ENCODE results near the gene GNA15.

The GNA15 gene

DNA sequence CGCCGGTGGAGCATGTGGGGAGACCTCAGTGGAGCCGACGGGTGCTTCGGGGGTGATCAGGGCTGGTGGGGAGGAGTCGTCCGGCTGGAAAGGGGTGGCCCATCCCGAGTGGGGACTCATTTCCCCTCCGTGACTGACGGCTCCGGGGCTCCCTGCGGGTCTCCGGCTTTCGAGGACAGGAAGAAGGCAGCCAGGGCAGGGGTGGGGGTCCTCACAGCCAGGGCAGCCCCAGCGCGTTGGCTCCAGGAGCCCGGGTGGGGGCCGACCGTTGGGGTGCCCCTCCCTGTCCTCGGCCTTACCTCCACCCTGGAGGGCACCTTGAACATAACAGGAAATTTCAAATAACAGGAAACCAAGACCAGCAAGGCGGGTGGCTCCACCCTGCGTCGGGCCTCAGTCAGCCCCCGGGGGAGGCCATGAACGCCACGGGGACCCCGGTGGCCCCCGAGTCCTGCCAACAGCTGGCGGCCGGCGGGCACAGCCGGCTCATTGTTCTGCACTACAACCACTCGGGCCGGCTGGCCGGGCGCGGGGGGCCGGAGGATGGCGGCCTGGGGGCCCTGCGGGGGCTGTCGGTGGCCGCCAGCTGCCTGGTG, 42.6 kb downstream of the GNA15 start, which contains the start of gene S1PR4:
S1PR4 (plus strand) TSS at position 393 of the 596 bp plus-strand sequence; CDS start at position 417, 24 bp downstream.
- no peak within 1 kb of the TSS for H3K4me3 ChIP-seq (replicated peaks; ENCODE audit: low read depth, low read length)
- no peak for DNase-seq (ENCODE audit: extremely low read depth, low read depth)
- TF ChIP-seq, protein P1, sequence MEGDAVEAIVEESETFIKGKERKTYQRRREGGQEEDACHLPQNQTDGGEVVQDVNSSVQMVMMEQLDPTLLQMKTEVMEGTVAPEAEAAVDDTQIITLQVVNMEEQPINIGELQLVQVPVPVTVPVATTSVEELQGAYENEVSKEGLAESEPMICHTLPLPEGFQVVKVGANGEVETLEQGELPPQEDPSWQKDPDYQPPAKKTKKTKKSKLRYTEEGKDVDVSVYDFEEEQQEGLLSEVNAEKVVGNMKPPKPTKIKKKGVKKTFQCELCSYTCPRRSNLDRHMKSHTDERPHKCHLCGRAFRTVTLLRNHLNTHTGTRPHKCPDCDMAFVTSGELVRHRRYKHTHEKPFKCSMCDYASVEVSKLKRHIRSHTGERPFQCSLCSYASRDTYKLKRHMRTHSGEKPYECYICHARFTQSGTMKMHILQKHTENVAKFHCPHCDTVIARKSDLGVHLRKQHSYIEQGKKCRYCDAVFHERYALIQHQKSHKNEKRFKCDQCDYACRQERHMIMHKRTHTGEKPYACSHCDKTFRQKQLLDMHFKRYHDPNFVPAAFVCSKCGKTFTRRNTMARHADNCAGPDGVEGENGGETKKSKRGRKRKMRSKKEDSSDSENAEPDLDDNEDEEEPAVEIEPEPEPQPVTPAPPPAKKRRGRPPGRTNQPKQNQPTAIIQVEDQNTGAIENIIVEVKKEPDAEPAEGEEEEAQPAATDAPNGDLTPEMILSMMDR (IDR thresholded peaks at IDR 0.05; ENCODE audit: low read depth, low read length, missing control alignments), result no peak

DNA sequence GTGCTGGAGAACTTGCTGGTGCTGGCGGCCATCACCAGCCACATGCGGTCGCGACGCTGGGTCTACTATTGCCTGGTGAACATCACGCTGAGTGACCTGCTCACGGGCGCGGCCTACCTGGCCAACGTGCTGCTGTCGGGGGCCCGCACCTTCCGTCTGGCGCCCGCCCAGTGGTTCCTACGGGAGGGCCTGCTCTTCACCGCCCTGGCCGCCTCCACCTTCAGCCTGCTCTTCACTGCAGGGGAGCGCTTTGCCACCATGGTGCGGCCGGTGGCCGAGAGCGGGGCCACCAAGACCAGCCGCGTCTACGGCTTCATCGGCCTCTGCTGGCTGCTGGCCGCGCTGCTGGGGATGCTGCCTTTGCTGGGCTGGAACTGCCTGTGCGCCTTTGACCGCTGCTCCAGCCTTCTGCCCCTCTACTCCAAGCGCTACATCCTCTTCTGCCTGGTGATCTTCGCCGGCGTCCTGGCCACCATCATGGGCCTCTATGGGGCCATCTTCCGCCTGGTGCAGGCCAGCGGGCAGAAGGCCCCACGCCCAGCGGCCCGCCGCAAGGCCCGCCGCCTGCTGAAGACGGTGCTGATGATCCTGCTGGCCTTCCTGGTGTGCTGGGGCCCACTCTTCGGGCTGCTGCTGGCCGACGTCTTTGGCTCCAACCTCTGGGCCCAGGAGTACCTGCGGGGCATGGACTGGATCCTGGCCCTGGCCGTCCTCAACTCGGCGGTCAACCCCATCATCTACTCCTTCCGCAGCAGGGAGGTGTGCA, 43.3 kb downstream of the GNA15 start:
- DNase-seq (ENCODE audit: extremely low read depth, low read depth), result no peak
- H3K4me3 ChIP-seq (replicated peaks; ENCODE audit: low read depth, low read length), result no peak overlapping the region
- TF ChIP-seq, protein P1 (IDR thresholded peaks at IDR 0.05; ENCODE audit: low read depth, low read length, missing control alignments), result no peak

DNA sequence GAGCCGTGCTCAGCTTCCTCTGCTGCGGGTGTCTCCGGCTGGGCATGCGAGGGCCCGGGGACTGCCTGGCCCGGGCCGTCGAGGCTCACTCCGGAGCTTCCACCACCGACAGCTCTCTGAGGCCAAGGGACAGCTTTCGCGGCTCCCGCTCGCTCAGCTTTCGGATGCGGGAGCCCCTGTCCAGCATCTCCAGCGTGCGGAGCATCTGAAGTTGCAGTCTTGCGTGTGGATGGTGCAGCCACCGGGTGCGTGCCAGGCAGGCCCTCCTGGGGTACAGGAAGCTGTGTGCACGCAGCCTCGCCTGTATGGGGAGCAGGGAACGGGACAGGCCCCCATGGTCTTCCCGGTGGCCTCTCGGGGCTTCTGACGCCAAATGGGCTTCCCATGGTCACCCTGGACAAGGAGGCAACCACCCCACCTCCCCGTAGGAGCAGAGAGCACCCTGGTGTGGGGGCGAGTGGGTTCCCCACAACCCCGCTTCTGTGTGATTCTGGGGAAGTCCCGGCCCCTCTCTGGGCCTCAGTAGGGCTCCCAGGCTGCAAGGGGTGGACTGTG, 44.0 kb downstream of the GNA15 start:
- H3K4me3 ChIP-seq (replicated peaks; ENCODE audit: low read depth, low read length), result no peak overlapping the region
- no peak for DNase-seq (ENCODE audit: extremely low read depth, low read depth)
- TF ChIP-seq, protein P1 (IDR thresholded peaks at IDR 0.05; ENCODE audit: low read depth, low read length, missing control alignments), result no peak

DNA sequence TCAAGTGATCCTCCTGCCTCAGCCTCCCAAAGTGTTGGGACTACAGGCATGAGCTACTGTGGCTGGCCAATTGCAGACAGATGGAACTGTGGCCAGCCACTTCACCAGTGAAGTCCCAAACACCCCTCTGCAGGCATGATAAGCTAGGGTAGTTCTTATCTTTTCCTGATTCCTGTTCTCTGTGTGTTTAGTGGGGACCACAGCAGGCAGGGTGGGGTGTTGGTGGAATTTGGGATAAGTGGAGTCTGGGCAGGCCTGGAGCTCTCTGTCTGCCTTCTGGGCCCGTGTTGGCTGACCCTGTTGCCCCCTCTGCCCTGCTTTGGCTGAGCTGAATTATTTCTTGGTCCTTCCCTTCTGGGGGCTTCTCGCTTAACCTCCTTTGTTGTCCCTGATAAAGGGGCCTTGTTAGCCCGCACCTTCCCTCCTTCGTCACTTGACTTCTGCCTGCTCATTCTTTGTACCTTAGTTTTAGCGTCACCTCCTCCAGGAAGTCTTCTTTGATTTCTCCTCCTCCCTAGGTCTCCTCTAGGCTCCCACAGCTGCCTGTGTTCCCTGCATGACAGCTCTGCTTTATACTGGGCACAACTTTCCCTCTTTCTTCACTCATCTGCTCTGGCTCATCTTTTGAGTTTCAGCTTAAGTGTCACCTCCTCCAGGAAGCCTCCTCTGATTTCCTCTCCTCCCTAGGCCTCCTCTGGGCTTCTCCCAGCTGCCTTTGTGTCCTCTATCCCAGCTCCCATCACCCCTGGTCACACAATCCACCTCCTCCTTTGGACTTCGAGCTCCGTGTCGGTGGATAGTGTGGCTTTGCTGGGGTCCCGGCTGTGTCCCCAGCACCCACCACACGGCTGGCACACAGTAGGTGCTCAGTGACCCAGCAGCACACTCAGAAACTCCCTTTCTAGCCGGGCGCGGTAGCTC, 48.1 kb downstream of the GNA15 start:
- H3K4me3 ChIP-seq (replicated peaks; ENCODE audit: low read depth, low read length), result no peak overlapping the region
- no peak for DNase-seq (ENCODE audit: extremely low read depth, low read depth)
- TF ChIP-seq, protein P1 (IDR thresholded peaks at IDR 0.05; ENCODE audit: low read depth, low read length, missing control alignments), result no peak

DNA sequence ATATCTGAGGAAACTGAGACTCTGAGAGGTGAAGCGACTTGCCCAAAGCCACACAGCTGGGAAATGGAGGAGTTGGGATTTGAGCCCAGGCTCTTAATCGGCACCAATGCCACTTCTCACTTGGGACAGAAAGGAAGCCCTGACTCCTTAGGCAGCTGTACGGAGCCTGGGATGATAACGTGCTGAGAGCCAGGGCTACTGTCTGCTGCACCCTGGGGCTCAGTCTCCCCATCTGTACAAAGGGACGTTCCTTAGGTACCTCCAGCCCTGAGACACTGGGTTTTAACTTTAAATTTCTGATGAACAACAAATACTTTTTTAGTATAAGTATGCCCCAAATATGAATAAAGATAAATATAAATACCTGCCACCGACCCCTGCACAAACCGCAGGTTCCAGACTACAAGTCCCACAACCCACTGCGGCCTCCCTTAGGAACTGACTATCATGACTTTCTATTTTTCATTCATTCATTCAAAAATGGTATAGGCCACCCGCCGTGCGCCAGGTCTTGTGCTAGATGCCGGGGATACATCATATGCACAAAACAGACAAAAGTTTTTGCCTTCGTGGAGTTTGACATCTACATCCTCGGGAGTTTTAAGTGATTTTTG, 49.1 kb downstream of the GNA15 start:
- H3K4me3 ChIP-seq (replicated peaks; ENCODE audit: low read depth, low read length), result peak overlapping the region; percentile 92
- DNase-seq (ENCODE audit: extremely low read depth, low read depth), result no peak
- TF ChIP-seq, protein P1 (IDR thresholded peaks at IDR 0.05; ENCODE audit: low read depth, low read length, missing control alignments), result no peak

Measured in HFF-Myc (cell line).